Middle frontal gyrus (tissue), 1 donor: Measurements from ENCODE around the gene ITGA11.

Experiments used
- DNase-seq: peaks from one replicate; pipeline ENCODE4 v3.0.0-alpha.2; 2015; ENCODE audit warnings: low spot score; ENCODE audit errors: extremely low spot score

Gene ITGA11

DNA sequence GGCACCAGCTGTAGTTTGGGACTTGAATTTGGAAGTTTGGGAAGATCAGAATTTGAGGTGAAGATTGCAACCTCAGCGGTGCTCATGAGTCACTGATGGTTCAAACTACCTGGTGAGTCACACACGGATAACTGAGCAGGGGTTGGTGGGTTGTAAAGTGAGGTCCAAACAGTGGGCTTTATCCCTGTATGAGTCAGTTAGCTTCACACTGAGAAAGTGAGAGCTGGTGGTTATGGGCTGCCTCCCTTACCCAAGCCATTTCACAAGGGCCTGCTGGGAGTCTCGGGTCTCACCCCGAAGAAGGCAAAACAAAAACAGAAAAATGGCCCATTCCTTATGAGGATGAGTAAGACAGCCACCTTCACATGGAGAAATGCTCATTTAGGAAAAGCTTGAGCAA, 77.0 kb downstream of the ITGA11 start:
- DNase-seq: no peak

DNA sequence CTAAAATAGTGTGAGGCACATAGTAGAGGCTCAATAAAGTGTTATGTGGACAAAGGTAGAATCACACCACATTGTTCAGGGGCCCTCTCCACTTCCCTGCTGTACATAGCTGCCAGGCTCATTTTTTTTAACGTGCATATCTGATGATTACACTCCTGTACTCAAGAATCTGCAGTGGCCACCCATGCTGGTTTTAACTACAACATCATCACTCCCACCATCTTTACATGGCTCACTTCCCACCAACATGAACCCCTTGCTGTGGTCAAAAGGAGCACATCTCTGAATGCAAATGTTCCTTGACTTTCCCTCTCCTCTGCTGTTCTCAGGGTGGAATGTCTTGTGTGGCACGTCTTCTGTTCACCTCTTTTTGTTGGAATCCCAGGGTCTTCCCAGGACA, 77.7 kb downstream of the ITGA11 start:
- no peak for DNase-seq

DNA sequence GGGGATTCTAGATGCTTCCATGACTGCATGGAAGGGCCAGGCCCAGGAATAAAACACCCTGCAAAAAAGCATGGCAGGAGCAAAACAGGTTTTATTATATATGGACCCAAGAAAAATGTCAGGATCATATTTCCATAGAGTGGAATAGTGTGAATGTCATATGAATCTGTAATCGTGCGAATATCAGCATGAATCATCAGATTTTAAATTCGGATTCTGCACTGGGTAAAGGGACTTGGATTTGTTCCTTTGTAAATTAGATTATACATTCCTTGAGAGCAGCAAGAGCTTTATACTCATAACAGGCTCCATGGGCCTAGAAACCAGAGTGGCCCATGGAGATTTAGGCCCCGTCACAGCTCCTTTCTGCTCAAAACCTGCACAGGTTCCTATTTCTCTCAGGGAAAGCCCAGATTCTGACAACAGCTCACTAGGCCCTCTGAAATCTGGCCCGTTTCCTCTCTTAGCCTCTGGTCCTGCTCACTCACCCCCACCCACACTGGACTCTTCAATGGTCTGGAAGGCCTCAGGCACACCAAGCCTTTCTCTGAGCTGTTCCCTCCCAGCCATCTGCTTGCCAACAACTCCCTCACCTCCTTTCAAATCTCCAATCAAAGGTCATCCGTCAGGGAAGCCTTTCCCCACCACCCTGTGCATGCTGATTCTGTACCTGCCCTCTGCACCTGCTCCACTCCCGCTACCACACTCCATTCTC, 78.4 kb downstream of the ITGA11 start:
- no peak for DNase-seq

DNA sequence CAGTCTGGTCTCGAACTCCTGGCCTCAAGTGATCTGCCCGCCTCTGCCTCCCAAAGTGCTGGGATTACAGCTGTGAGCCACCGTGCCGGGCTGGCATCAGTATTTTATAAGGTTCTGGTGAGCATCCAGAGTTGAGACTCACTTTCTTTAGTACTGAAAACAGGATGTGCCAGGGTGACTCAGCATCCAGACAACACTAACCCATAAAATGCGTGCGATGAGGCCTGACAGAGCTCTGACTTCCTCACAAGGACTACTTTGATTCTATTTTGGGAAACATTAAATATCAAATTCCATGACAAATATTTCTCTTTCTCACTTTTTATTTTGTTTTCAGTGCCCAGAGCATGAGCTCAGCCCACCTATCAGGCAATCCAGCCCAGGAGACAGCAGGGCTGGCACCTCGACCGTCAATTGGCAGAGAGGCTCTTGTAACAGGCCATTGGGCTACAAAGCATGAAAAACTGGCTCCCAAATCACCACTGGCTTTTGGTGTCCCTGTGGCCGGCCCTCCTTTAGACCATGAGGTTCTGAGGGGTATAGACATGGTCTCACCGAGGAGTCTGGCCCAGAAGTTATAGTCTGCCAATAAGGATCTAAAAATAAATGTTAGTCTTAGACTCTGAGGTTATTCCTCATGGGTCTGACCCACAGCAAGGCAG, 79.4 kb downstream of the ITGA11 start:
- DNase-seq: no peak

DNA sequence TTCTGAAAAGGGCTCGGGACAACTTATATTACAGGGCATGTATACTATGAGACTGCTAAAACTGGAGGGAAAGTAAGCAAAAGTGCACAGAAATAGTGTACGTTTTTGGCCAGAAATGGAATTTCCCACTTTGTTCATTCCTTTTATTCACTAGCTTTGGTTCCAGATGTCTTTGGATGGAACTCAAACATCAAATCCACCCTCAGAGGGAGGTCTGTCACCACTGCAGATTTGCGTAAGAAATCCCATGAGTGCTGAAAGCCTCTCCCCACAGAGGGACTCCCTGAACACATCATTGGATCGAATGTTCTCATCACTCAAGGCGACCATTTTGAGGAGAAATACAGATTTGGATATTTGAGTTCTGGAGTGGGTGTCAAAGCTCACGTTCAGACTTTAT, 82.8 kb downstream of the ITGA11 start:
- DNase-seq: no peak

DNA sequence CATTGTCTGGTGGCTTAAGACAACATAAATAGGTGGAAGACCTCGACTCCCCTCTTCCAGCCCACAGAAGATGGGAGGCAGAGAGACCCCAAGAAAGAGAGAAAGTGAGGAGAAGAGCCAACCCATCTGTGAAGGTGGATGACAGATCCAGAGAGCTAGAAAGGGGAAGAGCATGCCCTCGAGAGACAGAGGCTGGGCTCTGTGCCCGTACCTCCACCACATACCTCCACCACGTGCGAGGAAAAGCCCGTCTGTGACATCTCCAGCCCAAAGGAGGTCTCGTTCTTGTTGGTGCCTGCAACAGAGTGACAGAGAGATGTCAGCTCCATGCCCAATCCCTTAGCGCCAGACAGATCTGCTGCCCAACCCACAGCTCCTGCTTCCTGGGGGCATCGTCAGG, 83.4 kb downstream of the ITGA11 start:
- no peak for DNase-seq

DNA sequence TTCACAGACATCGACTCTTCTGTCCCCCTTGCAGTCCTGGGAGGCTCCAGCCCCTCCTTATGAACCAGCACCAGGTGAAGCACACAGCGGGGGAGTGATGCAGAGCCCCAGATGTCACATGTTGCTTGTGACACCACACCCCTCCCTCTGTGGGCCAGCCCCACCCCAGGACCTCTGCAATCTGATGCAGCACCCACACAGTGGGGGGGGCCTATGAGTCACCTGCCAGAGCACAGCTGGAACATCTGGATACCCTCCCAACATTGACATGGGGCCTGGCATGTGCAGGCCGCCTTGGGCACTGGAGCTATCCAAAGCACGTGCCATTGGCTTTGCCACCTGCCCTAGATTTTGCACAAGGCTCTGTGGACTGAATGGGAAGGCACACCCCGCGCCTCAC, 83.9 kb downstream of the ITGA11 start:
- DNase-seq: no peak

DNA sequence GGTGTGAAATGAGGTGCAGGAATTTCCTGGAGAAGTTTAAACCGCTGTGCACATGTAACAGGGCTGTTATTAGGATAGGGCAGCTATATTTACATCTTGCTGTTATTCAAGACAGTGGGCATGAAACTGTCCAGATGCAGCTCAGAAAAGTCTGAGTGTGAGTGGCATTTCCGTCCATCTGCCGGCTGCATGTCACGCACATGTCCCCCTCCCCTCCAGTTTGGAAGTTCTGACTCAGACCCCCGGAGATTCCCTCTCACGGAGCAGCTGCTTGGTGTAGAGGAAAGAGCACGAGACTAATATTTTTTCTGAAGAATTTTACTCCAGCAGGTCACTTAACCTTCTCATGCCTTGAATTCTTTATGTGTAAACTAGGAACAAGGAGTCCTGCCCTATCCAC, 84.6 kb downstream of the ITGA11 start:
- DNase-seq: no peak

DNA sequence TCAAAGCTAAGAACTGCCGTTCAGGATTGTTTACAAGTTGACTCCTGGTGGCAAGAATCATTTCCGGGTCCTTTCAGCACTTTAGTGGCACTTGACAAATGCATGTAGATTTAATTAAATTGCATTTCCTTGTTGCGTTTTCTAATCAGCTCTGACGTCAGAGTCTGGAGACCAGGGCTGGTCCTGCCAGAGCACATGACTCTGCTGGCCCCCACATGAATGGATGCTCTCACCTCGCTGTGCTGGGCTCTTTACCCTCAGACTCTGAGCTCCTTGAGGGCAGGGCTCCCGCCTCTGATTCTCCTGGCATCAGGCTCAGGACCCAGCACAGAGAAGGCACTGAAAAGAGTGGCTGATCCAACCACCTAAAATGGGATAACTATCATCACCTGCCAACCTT, 85.0 kb downstream of the ITGA11 start:
- no peak for DNase-seq

DNA sequence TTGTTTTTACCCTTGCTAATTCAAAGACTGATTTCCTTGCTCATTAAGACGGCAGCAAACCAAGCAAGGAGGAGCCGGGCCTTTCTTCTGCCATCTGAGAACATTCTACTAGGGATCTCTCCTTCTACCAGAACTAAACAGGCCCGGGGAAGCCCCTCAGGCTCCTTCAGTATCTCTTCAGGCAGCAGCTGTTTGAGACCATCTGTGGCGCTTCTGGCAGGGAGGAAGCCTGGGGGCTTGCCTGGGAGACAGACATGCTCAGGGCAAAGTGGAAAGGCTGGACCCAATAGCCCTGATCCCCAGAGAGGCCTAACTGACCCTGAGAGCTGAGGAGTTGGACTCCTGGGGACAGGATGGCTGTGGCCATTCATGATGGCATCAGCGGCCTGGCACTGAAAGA, 86.5 kb downstream of the ITGA11 start:
- no peak for DNase-seq

DNA sequence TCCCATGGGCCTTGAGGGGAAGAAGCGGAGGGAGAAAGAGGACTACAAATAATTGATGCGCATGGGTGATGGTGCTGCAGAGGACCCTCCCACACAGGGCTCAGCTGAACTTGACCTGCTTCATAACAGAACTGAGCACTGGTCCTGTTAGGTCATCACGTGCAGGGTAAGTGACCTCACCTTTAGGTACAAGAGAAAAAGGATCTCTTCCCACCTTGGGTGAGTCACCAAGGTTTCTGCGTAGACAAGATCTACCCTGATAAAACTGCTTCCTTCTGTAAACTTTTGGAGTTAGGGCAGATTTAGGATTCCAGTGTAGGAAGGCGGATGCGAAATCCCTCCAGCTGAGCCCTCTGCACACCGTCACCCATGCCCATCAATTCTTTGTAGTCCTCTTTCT, 87.4 kb downstream of the ITGA11 start:
- DNase-seq: no peak

DNA sequence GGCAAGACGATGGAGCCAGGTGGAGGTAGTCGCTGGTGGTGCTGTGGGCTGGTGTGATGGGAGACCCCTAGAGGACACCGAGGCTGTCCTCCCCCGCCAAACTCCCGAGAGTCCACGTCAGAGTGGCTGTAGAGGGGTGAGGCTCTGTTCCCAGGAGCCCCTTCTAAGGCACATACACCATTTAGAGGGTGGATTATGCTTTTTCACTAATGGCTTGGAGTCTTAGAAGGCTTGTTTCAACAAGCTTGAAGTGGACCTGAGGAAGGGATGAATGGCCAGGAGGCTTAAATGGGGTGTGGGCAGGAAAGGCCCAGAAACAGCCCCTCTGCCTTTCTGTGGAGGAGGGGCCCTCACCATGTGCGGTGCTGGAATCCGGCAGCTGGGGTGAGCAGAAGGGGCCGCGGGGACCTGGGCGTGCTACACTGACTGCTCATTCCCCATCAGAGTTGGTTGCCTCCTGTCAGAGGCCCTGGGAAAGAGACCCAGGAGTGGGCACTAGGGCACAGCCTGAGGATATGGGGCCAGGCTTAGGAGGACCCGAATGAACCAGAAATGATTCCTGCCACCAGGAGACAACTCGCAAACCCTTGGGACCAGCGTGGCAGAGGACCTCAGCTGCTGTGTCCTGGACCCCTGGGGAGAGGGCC, 88.3 kb downstream of the ITGA11 start:
- no peak for DNase-seq

DNA sequence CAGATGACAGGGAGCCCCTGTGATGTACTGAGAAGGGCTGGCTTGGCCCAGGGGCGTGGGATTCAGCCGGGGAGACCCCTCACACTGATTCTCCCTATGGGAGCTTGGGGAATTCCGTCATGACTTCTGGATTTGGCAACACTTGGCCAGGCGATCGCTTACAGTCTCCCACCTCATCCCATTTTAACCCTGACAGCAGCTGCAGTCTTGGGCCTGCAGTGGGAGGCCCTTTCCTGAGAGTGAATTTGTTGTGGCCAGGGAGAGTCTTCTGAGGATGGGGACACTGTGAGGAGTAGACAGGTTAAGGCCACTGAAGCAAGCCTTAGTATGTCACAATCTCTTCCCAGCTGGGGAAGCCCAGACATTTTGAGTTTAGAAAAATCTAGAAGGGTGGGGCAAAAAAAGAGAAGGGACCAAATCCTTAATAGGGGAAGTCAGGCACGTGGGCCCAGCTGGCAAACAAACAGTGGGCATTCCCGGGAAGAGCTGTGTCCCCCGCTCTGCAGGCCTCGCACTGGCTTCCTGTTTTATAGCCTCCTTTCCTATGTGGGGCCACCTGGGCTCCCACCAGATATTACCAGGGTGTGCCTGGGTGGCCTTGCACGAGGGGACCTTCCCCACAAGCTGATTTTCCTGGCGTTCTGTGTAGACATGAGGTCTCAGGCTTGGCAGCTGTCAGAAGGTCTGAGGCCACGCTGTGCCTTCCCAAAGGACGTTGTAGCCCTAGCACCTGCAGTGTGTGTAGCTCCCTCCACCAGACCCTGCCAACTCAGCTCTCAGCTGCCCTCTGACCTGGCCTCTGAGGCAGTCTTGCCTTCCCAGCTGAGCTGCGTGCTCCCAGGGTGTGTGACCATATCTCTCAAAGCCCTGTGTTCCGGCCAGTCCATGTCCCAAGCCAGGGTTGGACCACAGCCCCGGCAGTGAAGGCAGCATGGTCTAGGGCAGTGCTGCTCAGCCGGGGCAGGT, 89.9 kb downstream of the ITGA11 start:
- no peak for DNase-seq

DNA sequence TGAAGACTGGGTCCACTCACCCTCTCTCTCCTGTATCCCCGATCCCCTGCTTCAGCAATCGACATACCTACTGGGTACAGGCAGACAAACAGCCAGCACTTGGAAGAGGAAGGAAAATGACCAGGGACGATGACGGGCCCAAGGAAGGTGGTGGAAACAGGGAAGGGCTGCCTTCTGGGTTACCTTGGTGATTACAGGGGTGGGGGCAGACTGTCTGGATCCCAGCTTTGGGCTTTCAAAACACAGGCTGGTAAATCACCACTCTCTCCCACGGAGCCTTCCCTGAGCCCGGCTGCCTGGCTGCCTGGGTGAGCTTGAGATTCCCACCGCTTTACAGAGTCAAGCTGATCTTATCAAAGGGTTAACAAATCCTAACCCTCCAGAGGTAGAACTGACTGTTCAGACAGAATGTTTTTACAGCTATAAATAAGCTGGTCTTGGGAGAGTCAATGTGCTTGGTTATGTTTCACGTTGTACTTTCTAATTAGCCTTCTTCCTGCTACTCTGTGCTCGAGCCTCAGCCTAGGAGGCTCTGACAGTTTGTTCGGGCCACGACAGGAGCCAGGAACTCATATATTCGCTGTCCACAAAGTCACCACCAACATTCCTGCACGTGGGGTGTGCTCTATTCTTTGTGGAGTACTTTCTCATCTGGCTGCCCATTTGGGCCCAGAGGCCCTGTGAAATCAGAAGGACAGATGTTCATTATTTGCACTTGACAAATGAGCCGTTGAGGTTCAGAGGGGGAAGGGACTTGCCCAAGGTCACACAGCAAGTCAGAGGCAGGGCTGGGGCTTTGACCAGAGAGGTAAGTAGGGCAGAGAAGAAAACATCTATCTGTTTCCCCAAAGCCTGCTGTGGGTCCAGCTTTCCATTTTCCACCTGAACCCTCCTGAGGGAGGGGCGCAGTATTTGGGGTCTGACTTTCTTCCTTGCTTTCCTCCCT, 91.0 kb downstream of the ITGA11 start:
- DNase-seq: no peak

DNA sequence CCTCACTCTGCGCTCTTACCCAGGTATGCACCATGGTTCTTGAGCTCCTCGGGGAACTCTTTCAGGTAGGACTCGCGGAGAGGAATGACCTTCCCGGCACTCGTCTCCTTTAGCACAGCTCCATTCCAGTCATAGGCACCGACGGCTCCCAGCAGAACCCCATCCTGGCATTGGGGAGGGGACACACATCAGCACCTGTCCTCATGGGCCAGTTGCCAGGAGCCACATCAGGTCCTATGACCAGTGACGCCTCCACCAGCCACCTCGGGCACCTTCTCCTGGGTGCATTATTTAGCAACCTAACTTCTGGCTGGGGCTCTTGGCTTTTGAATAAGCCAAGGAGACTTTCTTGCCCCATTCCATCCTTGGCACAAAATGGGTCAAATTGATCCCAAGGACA, 92.5 kb downstream of the ITGA11 start:
- no peak for DNase-seq

DNA sequence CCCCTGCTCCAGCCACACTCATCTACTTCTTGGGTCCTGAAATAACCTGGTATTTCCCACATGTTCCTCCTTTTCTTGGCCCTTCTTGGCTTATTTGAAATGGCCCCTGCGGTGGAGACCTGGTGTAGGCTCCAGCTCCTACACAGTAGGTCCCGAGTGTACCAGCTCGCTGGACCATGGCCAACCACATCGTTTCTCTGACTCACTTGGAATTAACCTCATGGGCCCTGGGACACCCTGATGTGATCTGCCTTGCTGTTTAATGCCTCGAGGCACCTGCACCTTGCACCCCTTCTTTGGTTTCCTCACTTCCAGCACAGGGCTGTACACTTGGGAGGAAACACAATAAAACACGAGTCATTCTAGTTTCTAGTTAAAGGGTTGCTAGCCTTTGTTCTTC, 94.1 kb downstream of the ITGA11 start:
- no peak for DNase-seq

DNA sequence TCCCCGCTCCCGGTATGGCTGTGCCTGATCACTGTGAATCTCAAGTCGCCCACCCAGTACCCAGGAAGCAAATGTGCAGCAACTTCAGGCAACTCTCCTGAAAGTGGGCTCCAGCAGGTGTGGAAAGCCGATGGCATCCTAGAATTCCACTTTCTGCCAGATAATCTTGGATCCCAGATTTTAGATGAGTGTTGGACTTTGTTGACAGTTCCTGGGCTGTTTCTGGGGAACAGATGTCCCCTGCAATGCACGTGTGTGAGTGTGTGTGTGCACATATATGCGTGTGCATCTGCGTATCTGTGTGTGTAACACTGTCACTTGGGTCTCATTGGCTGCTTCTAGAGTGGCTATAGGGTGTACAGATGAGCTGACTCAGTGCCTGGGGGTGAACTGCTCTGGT, 95.4 kb downstream of the ITGA11 start:
- no peak for DNase-seq

DNA sequence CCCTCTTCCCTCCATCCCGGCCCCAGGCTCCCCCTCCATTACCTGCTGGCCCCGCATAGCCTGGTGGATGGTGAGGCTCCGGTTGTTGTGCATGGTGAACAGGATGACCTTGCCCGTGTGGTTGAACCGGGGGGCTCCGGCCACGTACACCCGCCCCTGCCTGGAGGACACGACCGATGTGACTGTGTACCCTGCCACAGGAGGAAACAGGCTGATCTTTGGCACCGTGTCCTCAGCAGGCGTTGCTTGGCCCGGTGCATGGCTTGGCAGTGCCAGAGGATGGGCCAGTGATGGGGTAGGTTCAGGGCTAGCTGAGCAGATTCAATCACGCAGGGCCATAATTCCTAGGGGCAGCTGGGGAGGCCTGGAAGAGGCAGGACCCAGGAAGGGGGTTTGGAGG, 96.3 kb downstream of the ITGA11 start:
- DNase-seq: no peak

DNA sequence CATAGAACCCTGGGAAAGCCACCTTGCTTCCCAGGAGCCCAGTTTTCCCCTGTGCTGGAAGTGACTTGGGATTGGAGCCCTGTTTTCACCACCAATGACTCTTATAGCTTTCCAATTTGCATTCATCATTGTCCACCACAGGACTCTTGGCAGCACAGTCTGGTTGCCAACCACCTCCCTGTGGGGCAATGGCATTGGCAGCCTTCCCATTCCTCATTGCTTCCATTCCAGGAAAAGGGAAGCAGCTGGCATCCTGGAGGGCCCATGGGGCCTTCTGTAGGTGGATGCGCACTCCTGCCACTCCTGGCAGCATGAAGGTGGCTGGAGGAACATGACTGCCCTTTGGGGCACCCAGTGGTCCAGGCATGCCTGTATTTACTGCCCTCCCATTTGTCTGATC, 96.7 kb downstream of the ITGA11 start:
- no peak for DNase-seq

DNA sequence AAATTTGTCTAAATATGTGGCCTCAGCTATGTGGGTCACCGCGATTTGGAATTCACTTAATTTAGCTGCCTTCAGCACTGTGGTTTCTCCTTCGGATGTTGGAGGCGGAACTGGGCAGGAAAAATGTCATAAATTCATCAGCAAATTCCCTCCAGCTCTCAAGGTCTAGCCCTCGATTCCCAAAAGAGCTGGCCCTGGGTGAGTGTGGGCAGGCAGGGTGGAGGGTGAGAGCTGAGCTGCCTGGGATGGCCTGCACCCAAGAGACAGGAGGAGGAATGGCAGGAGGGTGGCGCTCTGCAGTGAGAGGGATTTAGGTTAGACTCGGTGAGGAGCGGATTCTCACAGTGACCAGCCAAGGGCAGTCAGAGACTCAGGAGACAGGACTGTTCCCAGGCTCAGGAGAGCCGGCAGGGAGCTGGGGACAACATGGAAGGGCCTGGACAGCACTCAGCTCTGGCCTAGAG, 97.3 kb downstream of the ITGA11 start:
- DNase-seq: no peak
